Measurements from ENCODE around the gene MAN2A2. TPM values are rescaled to one million over a fixed set of nuclear protein-coding genes. Genes with fewer than 3 reads are reported as not detected.

MAN2A2 gene
- total RNA-seq, 2 donors from 2014 or later = 159 to 186 TPM

GRCh38 chr15:90866161-90866715, 36.9 kb upstream of the MAN2A2 start:
- Mint-ChIP-seq H3K27ac (peak overlapping the region; percentile 66), H3K4me3 (no peak overlapping the region), H3K27me3 (no peaks in the 10 kb centered on the region), H3K4me1 (peaks cover 40% of the 10 kb centered on the region), H3K36me3 (ENCODE audit: low read depth) (peaks cover 2% of the 10 kb centered on the region)
- no peaks in the 10 kb centered on the region for H3K9me3 ChIP-seq (ENCODE audit: control insufficient read depth, low read length, poor library complexity, severe bottlenecking)
- ATAC-seq (no peak), DNase-seq (no peak)

GRCh38 chr15:90866800-90867199, 36.3 kb upstream of the MAN2A2 start:
- H3K9me3 ChIP-seq (ENCODE audit: control insufficient read depth, low read length, poor library complexity, severe bottlenecking) = no peaks in the 10 kb centered on the region
- no peak overlapping the region for H3K4me3 Mint-ChIP-seq
- H3K27me3 Mint-ChIP-seq = no peaks in the 10 kb centered on the region
- ATAC-seq (no peak), DNase-seq (no peak)
- H3K27ac Mint-ChIP-seq = peak overlapping the region; percentile 66
- peaks cover 2% of the 10 kb centered on the region for H3K36me3 Mint-ChIP-seq (ENCODE audit: low read depth)
- peaks cover 40% of the 10 kb centered on the region for H3K4me1 Mint-ChIP-seq

GRCh38 chr15:90868261-90868689, 34.8 kb upstream of the MAN2A2 start, which contains the start of gene FURIN:
FURIN (plus strand) TSS chr15:90868588; CDS start chr15:90875741, 7,153 bp downstream.
- DNase-seq = no peak
- H3K4me3 Mint-ChIP-seq = peak within 1 kb of the TSS; percentile 92
- peaks cover 2% of the 10 kb centered on the region for H3K36me3 Mint-ChIP-seq (ENCODE audit: low read depth)
- H3K27me3 Mint-ChIP-seq = no peaks in the 10 kb centered on the region
- H3K27ac Mint-ChIP-seq = peak within 1 kb of the TSS; percentile 95
- H3K4me1 Mint-ChIP-seq = peaks cover 44% of the 10 kb centered on the region
- no peaks in the 10 kb centered on the region for H3K9me3 ChIP-seq (ENCODE audit: control insufficient read depth, low read length, poor library complexity, severe bottlenecking)
- ATAC-seq = no peak

DNA sequence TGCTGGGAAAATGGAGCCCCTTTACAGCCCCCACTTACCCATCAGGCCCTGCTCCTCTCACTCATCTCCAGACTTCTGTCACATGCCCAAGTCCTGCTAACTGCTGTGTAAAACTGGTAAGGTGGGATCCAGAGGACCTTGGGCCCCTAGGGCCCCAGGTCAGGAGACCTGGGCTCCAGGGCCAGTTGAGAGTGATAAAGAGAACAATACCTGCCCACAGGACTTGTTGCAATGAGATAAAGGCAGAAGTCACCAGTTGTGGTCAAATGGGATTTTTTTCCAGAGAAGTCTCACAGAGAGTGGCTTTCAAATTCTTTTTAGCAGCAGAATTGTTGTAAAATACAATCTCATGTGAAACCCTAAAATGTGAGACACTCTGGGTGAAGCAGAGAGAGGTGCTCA, 34.0 kb upstream of the MAN2A2 start:
- no peak for ATAC-seq
- peaks cover 45% of the 10 kb centered on the region for H3K4me1 Mint-ChIP-seq
- H3K9me3 ChIP-seq (ENCODE audit: control insufficient read depth, low read length, poor library complexity, severe bottlenecking) = no peaks in the 10 kb centered on the region

GRCh38 chr15:90869601-90870353, 33.3 kb upstream of the MAN2A2 start:
- H3K27me3 Mint-ChIP-seq = no peaks in the 10 kb centered on the region
- H3K4me3 Mint-ChIP-seq = peak overlapping the region; percentile 92
- H3K4me1 Mint-ChIP-seq = peaks cover 46% of the 10 kb centered on the region
- DNase-seq (peak in 1 of 3 donors; percentile 41), ATAC-seq (peak; percentile 39)
- no peaks in the 10 kb centered on the region for H3K9me3 ChIP-seq (ENCODE audit: control insufficient read depth, low read length, poor library complexity, severe bottlenecking)
- H3K27ac Mint-ChIP-seq = peak overlapping the region; percentile 95
- peaks cover 2% of the 10 kb centered on the region for H3K36me3 Mint-ChIP-seq (ENCODE audit: low read depth)

More for the DNA sequence above, 34.0 kb upstream of the MAN2A2 start:
- Mint-ChIP-seq H3K27ac (peak overlapping the region; percentile 95), H3K36me3 (ENCODE audit: low read depth) (peaks cover 2% of the 10 kb centered on the region), H3K4me3 (peak overlapping the region; percentile 92), H3K27me3 (no peaks in the 10 kb centered on the region)
- DNase-seq = no peak

GRCh38 chr15:90870354-90871138, 32.6 kb upstream of the MAN2A2 start:
- H3K27me3 Mint-ChIP-seq = no peaks in the 10 kb centered on the region
- H3K36me3 Mint-ChIP-seq (ENCODE audit: low read depth) = peaks cover 2% of the 10 kb centered on the region
- H3K4me1 Mint-ChIP-seq = peaks cover 46% of the 10 kb centered on the region
- peak overlapping the region; percentile 95 for H3K27ac Mint-ChIP-seq
- no peak for ATAC-seq
- H3K4me3 Mint-ChIP-seq = peak overlapping the region; percentile 92
- no peak for DNase-seq
- H3K9me3 ChIP-seq (ENCODE audit: control insufficient read depth, low read length, poor library complexity, severe bottlenecking) = no peaks in the 10 kb centered on the region

DNA sequence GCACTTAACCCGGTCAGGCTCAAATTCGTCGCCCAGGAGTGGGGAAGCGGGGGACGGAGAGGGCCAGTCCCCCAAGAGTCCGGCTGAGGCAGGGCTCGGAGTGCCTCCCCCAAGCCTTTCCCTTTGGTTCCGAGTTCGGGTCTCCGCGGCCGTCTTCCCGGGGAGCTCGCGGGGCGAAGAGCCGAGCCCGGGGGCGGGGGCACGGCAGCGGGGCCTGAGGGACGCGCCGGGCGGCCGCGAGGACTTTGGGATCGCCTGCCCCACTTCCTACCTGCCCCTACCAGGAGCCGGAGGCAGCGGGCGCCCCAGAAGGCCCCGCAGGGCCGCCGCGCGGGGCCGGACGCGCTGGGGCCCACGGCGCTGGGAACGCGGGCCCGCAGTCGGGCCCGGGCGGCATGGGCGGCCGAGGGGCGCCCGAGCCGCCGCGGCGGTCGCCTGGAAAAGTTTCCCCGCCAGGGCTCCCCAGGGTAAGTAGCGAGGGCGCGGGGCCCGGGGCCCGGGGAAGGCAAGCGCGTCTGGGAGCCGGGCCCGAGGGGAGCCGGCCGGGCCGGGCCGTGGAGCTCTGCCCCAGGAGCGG, 31.9 kb upstream of the MAN2A2 start:
- Mint-ChIP-seq H3K36me3 (ENCODE audit: low read depth) (peaks cover 2% of the 10 kb centered on the region), H3K4me3 (peak overlapping the region; percentile 92), H3K4me1 (peaks cover 44% of the 10 kb centered on the region), H3K27me3 (no peaks in the 10 kb centered on the region), H3K27ac (peak overlapping the region; percentile 95)
- H3K9me3 ChIP-seq (ENCODE audit: control insufficient read depth, low read length, poor library complexity, severe bottlenecking) = no peaks in the 10 kb centered on the region
- DNase-seq = no peak
- ATAC-seq = peak; percentile 34

DNA sequence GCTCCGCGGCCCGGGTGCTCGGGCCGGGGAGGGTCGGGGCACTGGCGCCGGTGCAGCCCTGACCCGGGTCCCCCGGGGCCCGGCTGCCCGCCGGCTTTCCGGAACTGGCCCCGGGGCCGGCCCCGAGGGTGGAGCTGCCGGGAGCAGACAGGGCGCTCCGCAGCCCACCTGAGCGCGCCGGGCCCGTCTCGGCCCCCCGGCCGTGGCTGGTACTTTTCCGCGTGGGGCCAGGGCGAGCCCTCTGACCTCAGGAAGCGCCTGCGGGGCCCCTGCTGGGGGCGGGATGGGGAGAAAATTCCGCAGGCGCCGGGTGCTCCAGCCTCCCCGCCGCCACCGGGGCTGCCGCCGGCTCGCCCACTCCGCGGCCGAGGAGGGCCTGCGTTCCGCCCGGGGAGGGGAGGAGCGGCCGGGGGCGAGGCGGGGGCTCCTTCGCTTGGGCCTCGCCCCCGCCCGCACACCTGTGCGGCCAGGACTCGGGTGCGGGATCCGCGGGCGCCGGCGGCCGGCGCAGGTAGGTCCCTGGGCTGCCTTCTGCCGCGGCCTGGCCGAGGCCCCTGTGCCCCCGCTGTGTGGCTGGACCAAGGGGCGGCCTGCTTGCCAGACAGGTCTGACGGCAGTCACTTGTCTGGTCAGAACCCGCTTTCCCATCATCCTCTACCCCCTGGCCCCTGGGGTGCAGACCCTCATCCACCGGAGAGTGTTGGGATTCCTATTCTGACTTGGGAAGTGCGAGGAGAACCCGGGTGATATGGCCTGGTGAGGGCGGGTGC, 31.2 kb upstream of the MAN2A2 start:
- peak overlapping the region; percentile 91 for H3K4me3 Mint-ChIP-seq
- H3K36me3 Mint-ChIP-seq (ENCODE audit: low read depth) = peaks cover 4% of the 10 kb centered on the region
- ATAC-seq (peak; percentile 18), DNase-seq (no peak)
- H3K27me3 Mint-ChIP-seq = no peaks in the 10 kb centered on the region
- no peaks in the 10 kb centered on the region for H3K9me3 ChIP-seq (ENCODE audit: control insufficient read depth, low read length, poor library complexity, severe bottlenecking)
- peaks cover 43% of the 10 kb centered on the region for H3K4me1 Mint-ChIP-seq
- peak overlapping the region; percentile 95 for H3K27ac Mint-ChIP-seq

- Mint-ChIP-seq H3K4me1 (peaks cover 46% of the 10 kb centered on the region), H3K27ac (peak overlapping the region; percentile 95), H3K36me3 (ENCODE audit: low read depth) (peaks cover 4% of the 10 kb centered on the region), H3K27me3 (no peaks in the 10 kb centered on the region), H3K4me3 (peak overlapping the region; percentile 91)
- H3K9me3 ChIP-seq (ENCODE audit: control insufficient read depth, low read length, poor library complexity, severe bottlenecking) = no peaks in the 10 kb centered on the region
- ATAC-seq (peak; percentile 41), DNase-seq (no peak)
These were observed 30.5 kb upstream of the MAN2A2 start for GRCh38 chr15:90872486-90873184.

DNA sequence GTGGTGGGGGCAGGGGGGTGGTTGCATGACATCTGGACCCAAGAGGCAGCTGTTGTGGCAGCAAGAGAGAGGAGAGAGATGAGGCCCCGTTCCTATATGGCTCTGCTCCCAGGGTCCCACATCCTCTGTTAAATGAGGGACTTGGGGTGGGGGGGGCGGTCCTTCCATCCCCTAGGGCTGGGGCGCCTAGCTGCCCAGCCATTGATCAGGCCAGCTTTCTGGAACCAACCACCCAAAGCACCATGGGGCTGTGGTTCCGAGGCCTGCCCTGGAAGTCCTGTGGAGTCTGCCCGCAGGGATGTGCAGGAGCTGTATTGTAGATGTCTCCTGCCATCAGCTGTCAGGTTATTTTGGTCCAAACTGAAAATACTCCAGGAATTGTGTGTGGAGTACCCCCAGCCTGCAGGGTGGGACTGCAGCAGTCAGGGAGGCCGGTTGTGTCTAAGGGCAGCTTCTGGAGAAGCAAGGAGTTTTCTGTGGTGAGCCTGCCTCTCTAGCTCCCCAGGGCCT, 29.6 kb upstream of the MAN2A2 start:
- peak overlapping the region; percentile 95 for H3K27ac Mint-ChIP-seq
- ATAC-seq = no peak
- no peak for DNase-seq
- H3K27me3 Mint-ChIP-seq = no peaks in the 10 kb centered on the region
- peak overlapping the region; percentile 91 for H3K4me3 Mint-ChIP-seq
- H3K36me3 Mint-ChIP-seq (ENCODE audit: low read depth) = peaks cover 4% of the 10 kb centered on the region
- peaks cover 41% of the 10 kb centered on the region for H3K4me1 Mint-ChIP-seq
- H3K9me3 ChIP-seq (ENCODE audit: control insufficient read depth, low read length, poor library complexity, severe bottlenecking) = no peaks in the 10 kb centered on the region

DNA sequence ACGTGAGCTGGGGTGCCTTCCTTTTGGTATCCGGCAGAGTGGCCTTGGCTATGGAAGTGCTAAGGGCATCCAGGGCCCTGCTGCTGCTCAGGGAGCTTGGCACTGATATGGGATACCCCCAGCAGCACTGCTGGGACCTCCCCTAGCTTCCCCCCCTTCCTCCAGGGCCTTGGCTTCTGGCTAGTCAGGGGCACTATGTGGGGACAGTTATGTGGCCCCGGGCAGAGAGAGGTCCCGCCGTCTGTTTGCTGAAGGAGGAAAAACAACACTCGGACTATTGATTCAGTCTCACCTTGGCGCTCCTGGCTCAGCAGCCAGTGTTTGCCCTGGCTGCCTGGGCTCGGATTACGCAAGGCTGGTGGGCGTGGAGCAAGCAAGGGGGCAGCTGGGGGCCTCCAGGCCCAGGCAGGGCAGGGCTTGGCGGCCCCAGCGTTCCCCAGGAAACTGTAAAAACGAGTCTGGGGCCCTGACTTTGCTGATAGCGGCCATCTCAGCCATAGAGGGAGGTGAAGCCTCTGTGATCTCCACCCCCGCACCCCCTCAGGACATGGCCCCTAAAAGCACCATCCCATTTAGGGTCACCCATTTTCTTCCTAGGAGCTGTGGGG, 29.0 kb upstream of the MAN2A2 start:
- DNase-seq = no peak
- H3K9me3 ChIP-seq (ENCODE audit: control insufficient read depth, low read length, poor library complexity, severe bottlenecking) = no peaks in the 10 kb centered on the region
- peak overlapping the region; percentile 95 for H3K27ac Mint-ChIP-seq
- ATAC-seq = no peak
- H3K4me1 Mint-ChIP-seq = peaks cover 40% of the 10 kb centered on the region
- no peaks in the 10 kb centered on the region for H3K27me3 Mint-ChIP-seq
- H3K36me3 Mint-ChIP-seq (ENCODE audit: low read depth) = peaks cover 4% of the 10 kb centered on the region
- peak overlapping the region; percentile 91 for H3K4me3 Mint-ChIP-seq

Data from T-helper 17 cell (primary cell).